IPS-NIHi7 (cell line): ENCODE data around the gene KIR2DL1.
"Not testable (repeated sequence)": the region's sequence is repeated elsewhere in the genome, so short reads cannot be mapped to it uniquely, and the experiment has no call there.

Experiments
- DNase-seq: peaks from one replicate; pipeline ENCODE4 v3.0.0; 2012; ENCODE audit warnings: mixed read lengths; ENCODE audit errors: extremely low spot score

Gene KIR2DL1

GRCh38 chr19:54817670-54818536, 48.3 kb downstream of the KIR2DL1 start:
- DNase-seq, result no peak

GRCh38 chr19:54824416-54824815, 54.8 kb downstream of the KIR2DL1 start:
- DNase-seq, result not testable (repeated sequence)

- DNase-seq, result not testable (repeated sequence)
Measured at GRCh38 chr19:54825326-54825725, 55.7 kb downstream of the KIR2DL1 start.

GRCh38 chr19:54828064-54828463, 58.5 kb downstream of the KIR2DL1 start:
- not testable (repeated sequence) for DNase-seq

GRCh38 chr19:54832496-54832895, 62.9 kb downstream of the KIR2DL1 start, which contains the start of gene KIR2DS4:
KIR2DS4 (plus strand) TSS chr19:54832676.
- not testable (repeated sequence) for DNase-seq
